DOHH2 (cell line): ENCODE measurements around the gene PSG6.
"Not testable (repeated sequence)": the region's sequence is repeated elsewhere in the genome, so short reads cannot be mapped to it uniquely, and the experiment has no call there.

Experiments used
- EZH2phosphoT487 ChIP-seq: fragments of 200-600 bp; sonication (generic); IDR thresholded peaks from 2 replicates; pipeline ENCODE4 v1.6.1; 2017; ENCODE audit warnings: borderline replicate concordance, mild to moderate bottlenecking, antibody characterized with exemption, low read length, moderate library complexity, mixed read lengths
- TF ChIP-seq, protein P1 (sequence below): fragments of 200-600 bp; sonication (generic); IDR thresholded peaks from one replicate; pipeline ENCODE4 v1.5.1; 2014; ENCODE audit warnings: antibody characterized with exemption, mild to moderate bottlenecking, low read depth, low read length; ENCODE audit not compliant: poor library complexity, severe bottlenecking

DNA sequence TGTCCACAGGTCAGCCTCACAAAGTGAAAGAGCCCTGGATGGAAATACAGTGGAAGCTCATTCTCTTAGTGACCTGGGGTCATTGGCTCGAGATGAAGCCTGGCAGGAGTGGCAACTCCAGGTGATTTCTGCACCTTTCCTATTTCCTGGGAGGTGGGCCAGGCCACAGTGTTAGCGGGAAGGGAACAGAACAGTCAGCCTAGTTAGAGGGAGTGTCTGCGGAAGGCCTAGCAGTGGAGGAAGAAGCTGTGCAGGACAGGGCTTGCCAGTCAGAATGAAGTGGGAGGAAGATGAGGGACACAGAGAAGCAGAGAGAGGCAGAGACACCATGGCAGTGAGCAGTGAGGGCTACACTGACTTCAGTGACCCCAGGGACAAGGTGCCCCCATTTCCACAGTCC is 15.7 kb upstream of the PSG6 start:
- TF ChIP-seq, protein P1, sequence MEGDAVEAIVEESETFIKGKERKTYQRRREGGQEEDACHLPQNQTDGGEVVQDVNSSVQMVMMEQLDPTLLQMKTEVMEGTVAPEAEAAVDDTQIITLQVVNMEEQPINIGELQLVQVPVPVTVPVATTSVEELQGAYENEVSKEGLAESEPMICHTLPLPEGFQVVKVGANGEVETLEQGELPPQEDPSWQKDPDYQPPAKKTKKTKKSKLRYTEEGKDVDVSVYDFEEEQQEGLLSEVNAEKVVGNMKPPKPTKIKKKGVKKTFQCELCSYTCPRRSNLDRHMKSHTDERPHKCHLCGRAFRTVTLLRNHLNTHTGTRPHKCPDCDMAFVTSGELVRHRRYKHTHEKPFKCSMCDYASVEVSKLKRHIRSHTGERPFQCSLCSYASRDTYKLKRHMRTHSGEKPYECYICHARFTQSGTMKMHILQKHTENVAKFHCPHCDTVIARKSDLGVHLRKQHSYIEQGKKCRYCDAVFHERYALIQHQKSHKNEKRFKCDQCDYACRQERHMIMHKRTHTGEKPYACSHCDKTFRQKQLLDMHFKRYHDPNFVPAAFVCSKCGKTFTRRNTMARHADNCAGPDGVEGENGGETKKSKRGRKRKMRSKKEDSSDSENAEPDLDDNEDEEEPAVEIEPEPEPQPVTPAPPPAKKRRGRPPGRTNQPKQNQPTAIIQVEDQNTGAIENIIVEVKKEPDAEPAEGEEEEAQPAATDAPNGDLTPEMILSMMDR: not testable (repeated sequence)
- TF ChIP-seq EZH2phosphoT487: not testable (repeated sequence)
